ENCODE measurements around the gene UBR1.
"Not testable (repeated sequence)": the region's sequence is repeated elsewhere in the genome, so short reads cannot be mapped to it uniquely, and the experiment has no call there.

The UBR1 gene

DNA sequence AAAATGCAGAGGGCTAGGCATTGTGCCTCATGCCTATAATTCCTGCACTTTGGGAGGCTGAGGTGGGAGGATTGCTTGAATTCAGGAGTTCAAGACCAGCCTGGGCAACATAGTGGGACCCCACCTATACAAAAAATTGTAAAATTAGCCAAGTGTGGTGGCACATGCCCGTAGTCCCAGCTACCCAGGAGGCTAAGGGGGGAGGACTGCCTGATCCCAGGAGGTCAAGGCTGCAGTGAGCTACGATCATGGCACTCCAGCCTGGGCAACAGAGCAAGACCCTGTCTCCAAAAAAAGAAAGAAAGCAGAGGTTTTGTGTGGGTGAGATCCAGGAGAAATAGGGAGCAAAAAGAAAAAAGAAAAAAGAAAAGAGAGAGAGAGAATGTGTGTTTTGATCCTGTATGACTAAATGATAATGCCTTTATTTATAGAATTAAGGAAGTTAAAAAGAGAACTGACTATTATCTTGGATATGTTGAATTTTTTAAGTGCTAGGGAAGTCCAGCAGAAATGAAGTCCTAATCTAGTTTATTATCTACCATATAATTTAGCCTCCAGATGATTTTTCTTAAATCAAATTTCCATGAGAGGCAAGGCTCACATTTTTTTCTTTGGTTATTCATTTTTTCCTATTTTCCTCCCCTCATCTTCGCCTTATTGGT lies 190.1 kb downstream of the UBR1 start:
- no peak for DNase-seq (ENCODE audit: low read depth in 2 of 2)

DNA sequence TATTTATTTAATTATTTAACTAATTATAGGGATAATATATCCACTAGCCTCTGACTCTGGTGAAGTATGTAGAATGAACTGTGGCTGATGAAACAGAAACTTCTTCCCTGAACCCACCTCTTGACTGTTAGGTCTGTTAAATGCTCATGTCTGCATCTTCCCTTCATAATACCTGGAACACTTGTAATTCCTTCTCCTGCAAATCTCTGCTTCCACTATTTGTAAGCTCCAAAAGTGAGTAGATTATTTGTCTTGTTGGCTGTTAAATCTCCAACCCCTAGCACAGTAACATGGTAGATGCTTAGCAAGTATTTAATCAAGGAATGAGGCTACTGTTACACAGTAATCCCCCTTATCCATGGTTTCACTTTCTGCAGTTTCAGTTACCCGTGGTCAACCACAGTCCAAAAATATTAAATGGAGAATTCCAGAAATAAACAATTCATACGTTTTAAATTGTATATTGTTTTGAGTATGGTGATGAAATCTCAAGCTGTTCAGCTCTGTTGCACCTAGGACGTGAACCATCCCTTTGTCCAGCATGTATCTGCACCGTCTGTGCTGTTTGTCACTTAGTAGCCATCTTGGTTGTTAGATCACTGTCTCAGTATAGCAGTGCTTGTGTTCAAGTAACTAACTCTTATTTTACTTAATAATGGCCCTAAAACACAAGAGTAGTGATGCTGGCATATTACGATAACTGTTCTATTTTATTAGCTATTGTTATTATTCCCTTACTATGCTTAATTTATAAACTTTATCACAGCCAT lies 190.9 kb downstream of the UBR1 start:
- DNase-seq (ENCODE audit: low read depth in 2 of 2), result no peak

- no peak for DNase-seq (ENCODE audit: low read depth in 2 of 2)
These were observed 194.7 kb downstream of the UBR1 start for GRCh38 chr15:42911058-42911592.

DNA sequence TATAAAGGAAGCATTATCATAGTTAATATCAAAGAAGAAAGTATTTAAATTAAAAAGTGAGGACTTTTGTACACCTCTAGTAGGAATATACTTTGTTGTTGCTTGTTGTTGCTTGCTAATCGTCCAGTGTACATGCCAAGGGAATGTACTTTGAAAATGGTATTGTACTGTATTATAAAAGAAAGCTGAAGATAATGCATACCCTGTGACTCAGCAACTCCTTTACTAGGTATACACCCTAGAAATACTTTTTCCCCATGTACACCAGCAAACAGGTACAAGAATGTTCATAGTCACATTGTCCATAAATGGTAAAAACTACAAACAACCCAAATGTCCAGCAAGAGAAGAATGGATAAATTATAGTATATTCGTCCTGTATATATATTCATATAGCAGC lies 197.3 kb downstream of the UBR1 start:
- DNase-seq (ENCODE audit: low read depth in 2 of 2), result no peak

DNA sequence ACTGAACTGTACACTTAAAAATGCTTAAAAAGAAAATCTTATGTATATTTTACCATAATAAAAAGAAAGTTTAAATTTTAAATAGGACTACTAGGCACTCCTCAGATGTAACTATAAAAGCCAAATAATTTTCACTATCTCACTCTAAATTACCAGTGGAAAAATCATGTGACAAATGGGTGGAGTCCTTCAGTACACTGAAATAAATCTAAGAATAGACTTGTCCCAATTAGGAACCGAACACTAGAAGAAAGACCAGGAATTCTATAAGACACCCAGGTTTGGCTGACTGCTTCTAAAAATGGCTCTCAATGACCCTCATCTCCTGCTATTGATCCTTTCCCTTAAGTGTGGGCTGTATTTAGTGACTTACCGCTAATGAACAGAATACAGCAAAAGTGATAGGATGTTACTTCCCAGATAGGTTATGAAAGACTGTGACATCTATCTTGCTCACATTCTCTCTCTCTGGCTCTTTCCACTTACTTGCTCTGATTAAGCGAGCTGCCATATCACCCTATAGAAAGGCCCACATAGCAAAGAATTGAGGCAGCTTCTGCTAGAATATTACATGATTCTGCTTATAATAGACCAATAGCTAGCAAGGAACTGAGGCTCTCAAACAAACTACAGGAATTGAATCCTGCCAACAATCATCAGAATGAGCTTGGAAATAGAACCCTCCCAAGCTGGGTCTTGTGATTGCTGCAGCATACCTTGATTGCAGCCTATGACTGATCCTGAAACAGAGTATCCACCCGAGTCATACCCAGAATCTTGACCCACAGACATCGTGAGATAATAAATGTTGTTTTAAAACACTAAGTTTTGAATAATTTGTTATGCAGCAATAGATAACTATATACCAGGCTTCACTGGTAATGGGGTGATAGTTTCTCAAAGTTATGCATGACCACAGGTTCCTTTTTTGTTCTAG lies 202.2 kb downstream of the UBR1 start:
- DNase-seq (ENCODE audit: low read depth in 2 of 2), result no peak

DNA sequence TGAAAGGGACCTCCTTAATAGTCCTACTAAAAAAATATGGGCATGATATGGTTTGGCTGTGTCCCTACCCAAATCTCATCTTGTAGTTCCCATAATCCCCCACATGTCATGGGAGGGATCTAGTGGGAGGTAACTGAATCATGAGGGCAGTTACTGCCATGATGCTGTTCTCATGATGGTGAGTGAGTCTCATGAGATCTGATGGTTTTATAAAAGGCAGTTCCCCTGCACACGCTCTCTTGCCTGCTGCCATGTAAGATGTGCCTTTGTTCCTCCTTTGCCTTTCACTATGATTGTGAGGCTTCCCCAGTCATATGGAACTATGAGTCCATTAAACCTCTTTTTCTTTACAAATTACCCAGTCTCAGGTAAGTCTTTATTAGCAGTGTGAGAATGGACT lies 211.9 kb downstream of the UBR1 start:
- DNase-seq (ENCODE audit: low read depth in 2 of 2), result not testable (repeated sequence)
